Measurements from ENCODE around the gene MACO1.
"Not testable (repeated sequence)": the region's sequence is repeated elsewhere in the genome, so short reads cannot be mapped to it uniquely, and the experiment has no call there.

The MACO1 gene

GRCh38 chr1:25443030-25443699, 12.5 kb downstream of the MACO1 start:
- no peak for DNase-seq (ENCODE audit: low spot score)
- no peak for TF ChIP-seq CTCF (IDR thresholded peaks at IDR 0.05; ENCODE audit: extremely low read depth, missing control alignments)

DNA sequence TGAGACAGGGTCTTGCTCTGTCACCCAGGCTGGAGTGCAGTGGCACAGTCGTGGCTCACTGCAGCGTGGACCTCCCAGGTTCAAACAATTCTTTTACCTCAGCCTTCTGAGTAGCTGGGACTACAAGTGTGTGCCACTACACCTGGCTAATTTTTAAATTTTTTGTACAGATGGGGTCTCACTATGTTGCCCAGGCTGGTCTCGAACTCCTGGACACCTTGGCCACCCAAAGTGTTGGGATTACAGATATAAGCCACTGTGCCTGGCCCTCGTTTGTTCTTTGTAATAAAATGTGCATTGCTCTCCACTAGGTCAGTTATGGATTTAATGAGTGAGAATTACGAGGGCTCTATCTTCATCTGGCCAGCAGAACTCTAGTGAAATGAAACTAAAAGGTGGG, 13.9 kb downstream of the MACO1 start:
- DNase-seq (ENCODE audit: low spot score) = not testable (repeated sequence)

GRCh38 chr1:25445993-25446538, 15.4 kb downstream of the MACO1 start:
- no peak for TF ChIP-seq CTCF (IDR thresholded peaks at IDR 0.05; ENCODE audit: extremely low read depth, missing control alignments)
- no peak for DNase-seq (ENCODE audit: low spot score)

DNA sequence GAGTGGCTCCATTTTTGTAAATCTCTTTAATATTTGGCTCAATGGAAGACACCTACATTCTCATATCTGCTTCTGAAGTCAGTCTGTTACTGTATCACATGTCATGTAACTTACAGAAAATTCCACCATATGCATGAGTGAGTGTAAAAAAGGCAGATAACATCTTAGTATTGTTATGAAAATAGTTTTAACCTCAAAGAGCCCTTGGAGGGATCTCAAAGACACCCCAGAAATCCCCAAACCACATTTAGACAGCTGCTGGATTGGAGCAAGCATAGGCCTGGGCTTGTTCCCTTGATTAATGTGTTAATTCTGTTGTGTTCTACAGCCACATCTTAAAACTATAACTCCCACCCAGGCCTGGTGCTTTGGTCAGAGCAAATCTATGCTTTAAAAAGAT, 16.9 kb downstream of the MACO1 start:
- peak; percentile 53 for DNase-seq (ENCODE audit: low spot score)
- TF ChIP-seq CTCF (IDR thresholded peaks at IDR 0.05; ENCODE audit: extremely low read depth, missing control alignments) = no peak

DNA sequence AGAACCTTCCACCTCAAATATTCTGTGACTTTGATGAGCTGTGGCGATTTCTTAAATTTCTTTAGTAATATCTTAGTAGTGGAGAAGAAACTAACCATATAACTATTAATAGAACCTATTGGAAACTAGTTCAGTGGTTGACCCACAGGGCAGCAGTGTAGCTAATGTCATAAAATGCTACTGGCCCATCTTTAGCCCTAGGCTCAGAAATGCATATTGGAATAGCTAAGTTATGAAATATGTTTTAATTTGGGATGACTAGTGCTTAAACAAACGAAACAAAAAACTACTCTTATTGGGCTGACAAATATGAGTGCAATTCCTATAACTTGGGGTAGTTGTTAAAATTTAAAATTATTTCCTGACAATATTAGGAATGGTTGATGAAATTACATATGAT, 20.2 kb downstream of the MACO1 start:
- no peak for TF ChIP-seq CTCF (IDR thresholded peaks at IDR 0.05; ENCODE audit: extremely low read depth, missing control alignments)
- DNase-seq (ENCODE audit: low spot score) = no peak

GRCh38 chr1:25451908-25452307, 21.2 kb downstream of the MACO1 start:
- DNase-seq (ENCODE audit: low spot score) = no peak

GRCh38 chr1:25456502-25456901, 25.8 kb downstream of the MACO1 start:
- no peak for TF ChIP-seq CTCF (IDR thresholded peaks at IDR 0.05; ENCODE audit: extremely low read depth, missing control alignments)
- no peak for DNase-seq (ENCODE audit: low spot score)

More at GRCh38 chr1:25451908-25452307, 21.2 kb downstream of the MACO1 start:
- TF ChIP-seq CTCF (IDR thresholded peaks at IDR 0.05; ENCODE audit: extremely low read depth, missing control alignments) = no peak
